Ishikawa (cell line): ENCODE results near the gene PITPNM1.

Experiments used
- EGR1 ChIP-seq: IDR thresholded peaks from 2 replicates; pipeline ENCODE4 v1.6.1; 2012
- EP300 ChIP-seq: IDR thresholded peaks from 2 replicates; pipeline ENCODE4 v1.6.1; 2012; ENCODE audit warnings: borderline replicate concordance
- MAX ChIP-seq: IDR thresholded peaks from 2 replicates; pipeline ENCODE4 v1.6.1; 2012
- TCF12 ChIP-seq: IDR thresholded peaks from 2 replicates; pipeline ENCODE4 v1.6.1; 2012; ENCODE audit warnings: low read depth
- USF1 ChIP-seq: IDR thresholded peaks from 2 replicates; pipeline ENCODE4 v1.6.1; 2012

DNA sequence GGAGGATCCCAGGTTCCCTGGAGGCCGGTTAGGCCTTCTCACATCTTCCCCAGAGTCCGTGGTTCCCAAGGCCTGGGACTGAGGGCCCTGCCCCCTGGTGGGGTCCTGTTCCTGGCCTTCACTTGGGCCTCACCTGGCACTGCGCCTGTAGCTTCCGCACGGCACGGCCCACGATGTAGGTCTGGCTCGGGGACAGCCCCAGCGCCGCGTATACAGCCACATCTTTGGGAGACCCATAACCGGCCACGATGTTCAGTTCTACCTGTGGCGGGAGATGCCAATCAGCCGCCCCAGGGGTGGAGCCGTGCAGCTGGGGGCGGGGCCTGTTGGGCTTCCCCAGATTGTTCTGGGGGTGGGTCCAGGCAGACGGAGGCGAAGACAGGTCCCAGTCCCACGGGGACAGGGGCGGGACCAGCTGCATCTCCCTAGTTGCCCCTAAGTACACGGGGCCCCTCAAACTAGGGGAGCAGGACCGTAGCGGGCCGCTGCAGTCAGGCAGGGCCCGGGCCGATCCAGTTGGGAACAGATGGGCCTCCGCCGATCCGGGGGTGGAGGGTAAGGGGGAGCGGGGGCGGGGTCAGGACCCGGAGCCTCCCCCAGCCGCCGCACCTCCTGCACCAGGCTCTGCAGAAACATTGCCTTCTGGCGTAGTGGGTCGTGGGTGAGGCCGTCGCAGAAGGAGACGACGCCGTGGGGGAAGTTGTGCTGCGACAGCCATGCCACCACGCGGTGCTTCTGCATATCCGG lies 12.2 kb downstream of the PITPNM1 start:
- no peak for TF ChIP-seq EP300
- TF ChIP-seq USF1: no peak
- TF ChIP-seq EGR1: no peak
- TF ChIP-seq TCF12: no peak
- TF ChIP-seq MAX: no peak
